Measurements from ENCODE around the gene C8G.

Gene C8G

DNA sequence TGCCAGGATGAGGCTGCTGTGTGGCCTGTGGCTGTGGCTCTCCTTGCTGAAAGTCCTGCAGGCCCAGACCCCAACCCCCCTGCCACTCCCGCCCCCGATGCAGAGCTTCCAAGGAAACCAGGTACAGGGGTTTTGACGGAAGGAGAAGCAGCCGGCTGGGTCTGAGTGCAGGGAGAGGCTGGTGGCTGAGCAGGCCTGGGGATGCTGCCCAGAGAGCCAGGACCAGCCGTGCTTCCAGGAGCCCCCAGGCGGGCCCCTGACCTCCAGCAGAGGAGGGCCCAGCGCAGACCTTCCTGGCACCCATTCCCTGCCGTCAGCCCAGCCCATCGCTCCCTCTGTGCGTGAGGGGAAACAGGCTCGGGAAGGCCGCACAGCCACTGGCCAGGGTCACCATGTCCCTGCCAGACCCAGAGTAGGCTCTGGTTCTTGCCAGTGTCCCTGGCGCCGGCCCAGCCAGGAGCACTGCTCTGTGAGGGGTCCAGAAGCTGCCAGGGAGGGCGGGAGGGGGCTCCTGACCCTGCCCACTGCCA is 7.3 kb downstream of the C8G start:
- Histone ChIP-seq H3K9me3 (ENCODE audit: control insufficient read depth, low read depth, low read length) (no peaks in the 10 kb centered on the region), H3K27me3 (ENCODE audit: control insufficient read depth, insufficient read depth, low read length) (no peaks in the 10 kb centered on the region), H3K9ac (ENCODE audit: low read length) (no peak overlapping the region), H3K4me3 (ENCODE audit: low read length) (no peak overlapping the region), H3K27ac (ENCODE audit: low read length) (no peak overlapping the region), H3K36me3 (ENCODE audit: control insufficient read depth, low read depth, low read length) (no peaks in the 10 kb centered on the region), H3K4me1 (ENCODE audit: control insufficient read depth, low read depth, low read length) (peaks cover 5% of the 10 kb centered on the region)

DNA sequence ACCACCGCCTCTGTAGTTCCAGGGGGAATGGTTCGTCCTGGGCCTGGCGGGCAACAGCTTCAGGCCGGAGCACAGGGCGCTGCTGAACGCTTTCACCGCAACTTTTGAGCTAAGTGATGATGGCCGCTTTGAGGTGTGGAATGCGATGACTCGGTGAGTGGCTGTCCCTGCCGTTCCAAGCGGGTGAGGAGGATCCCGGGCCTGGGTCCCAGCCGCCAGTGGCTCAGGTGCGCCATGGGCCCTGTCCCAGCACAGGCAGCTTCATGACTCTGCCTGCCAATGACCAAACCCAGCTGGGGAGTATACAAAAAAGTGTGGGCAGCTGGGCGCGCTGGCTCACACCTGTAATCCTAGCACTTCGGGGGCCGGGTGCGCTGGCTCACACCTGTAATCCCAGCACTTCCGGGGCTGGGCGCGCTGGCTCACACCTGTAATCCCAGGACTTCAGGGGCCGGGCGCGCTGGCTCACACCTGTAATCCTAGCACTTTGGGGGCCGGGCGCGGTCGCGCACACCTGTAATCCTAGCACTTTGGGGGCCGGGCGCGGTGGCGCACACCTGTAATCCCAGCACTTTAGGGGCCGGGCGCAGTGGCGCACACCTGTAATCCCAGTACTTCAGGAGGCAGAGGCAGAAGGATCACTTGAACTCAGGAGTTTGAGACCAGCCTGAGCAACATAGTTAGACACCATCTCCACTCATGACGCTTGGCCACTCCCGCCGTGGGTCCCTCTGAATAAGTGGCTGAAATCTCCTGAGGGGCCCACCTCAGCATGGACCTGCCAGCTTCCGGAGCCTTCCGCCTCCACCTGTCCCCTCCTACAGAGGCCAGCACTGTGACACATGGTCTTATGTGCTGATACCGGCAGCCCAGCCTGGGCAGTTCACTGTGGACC is 8.1 kb downstream of the C8G start:
- Histone ChIP-seq H3K9me3 (ENCODE audit: control insufficient read depth, low read depth, low read length) (no peaks in the 10 kb centered on the region), H3K27me3 (ENCODE audit: control insufficient read depth, insufficient read depth, low read length) (no peaks in the 10 kb centered on the region), H3K4me1 (ENCODE audit: control insufficient read depth, low read depth, low read length) (peaks cover 5% of the 10 kb centered on the region), H3K9ac (ENCODE audit: low read length) (no peak overlapping the region), H3K36me3 (ENCODE audit: control insufficient read depth, low read depth, low read length) (no peaks in the 10 kb centered on the region), H3K27ac (ENCODE audit: low read length) (no peak overlapping the region), H3K4me3 (ENCODE audit: low read length) (no peak overlapping the region)

DNA sequence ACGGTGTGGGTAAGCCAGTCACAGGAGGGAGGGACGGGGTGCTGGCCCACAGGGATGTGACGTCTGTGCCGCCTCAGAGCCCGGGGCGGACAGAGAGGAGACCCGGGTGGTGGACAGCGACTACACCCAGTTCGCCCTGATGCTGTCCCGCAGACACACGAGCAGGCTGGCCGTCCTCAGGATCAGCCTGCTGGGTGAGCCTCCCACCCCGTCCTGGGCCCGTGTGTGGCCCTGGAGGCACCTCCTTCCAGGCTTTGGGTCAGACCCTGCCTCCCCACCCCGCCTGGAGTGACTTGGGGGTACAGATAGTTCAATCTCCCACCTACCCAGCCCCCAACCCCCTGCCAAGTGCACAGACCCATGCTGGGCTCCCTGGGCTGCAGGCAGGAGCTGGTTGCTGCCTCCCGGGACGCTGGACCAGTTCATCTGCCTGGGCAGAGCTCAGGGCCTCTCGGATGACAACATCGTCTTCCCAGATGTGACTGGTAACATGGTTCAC is 8.8 kb downstream of the C8G start:
- Histone ChIP-seq H3K36me3 (ENCODE audit: control insufficient read depth, low read depth, low read length) (no peaks in the 10 kb centered on the region), H3K4me3 (ENCODE audit: low read length) (no peak overlapping the region), H3K27me3 (ENCODE audit: control insufficient read depth, insufficient read depth, low read length) (no peaks in the 10 kb centered on the region), H3K27ac (ENCODE audit: low read length) (no peak overlapping the region), H3K9me3 (ENCODE audit: control insufficient read depth, low read depth, low read length) (no peaks in the 10 kb centered on the region), H3K4me1 (ENCODE audit: control insufficient read depth, low read depth, low read length) (peaks cover 5% of the 10 kb centered on the region), H3K9ac (ENCODE audit: low read length) (no peak overlapping the region)

DNA sequence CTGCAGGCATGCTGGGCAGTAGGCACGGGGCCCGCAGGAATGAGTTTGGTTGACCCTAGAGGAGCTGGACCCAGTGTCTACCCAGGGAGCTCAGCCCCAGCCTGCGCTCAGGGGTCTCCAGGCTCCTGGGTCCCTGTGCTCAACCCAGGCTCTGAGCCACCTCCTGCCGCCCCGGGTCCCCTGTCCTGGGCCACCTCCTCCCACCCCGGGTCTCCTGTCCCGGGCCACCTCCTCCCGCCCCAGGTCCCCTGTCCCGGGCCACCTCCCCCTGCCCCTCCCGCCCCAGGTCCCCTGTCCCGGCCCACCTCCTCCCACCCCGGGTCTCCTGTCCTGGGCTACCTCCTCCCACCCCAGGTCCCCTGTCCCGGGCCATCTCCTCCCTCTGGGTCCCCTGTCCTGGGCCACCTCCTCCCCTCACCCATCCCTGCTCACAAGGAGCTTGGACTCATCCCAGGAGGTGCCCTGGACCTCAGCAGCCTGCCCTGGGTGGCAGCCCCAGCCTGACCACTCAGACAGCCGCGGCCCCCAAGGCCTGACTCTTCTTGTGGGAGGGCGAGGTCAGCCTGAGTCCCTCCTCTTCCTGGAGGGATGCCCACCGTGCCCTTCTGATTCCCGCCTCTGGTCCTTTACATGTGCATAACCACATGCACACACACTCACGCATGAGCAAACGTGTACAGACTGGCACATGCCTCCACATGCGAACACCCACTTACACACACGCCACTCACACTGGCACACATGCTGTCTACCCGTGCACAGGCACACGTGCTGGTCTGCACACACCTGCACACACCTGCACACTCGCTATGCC is 9.4 kb downstream of the C8G start:
- no peaks in the 10 kb centered on the region for H3K9me3 ChIP-seq (ENCODE audit: control insufficient read depth, low read depth, low read length)
- H3K4me3 ChIP-seq (ENCODE audit: low read length): no peak overlapping the region
- peaks cover 5% of the 10 kb centered on the region for H3K4me1 ChIP-seq (ENCODE audit: control insufficient read depth, low read depth, low read length)
- no peak overlapping the region for H3K9ac ChIP-seq (ENCODE audit: low read length)
- no peaks in the 10 kb centered on the region for H3K27me3 ChIP-seq (ENCODE audit: control insufficient read depth, insufficient read depth, low read length)
- H3K36me3 ChIP-seq (ENCODE audit: control insufficient read depth, low read depth, low read length): no peaks in the 10 kb centered on the region
- H3K27ac ChIP-seq (ENCODE audit: low read length): no peak overlapping the region

DNA sequence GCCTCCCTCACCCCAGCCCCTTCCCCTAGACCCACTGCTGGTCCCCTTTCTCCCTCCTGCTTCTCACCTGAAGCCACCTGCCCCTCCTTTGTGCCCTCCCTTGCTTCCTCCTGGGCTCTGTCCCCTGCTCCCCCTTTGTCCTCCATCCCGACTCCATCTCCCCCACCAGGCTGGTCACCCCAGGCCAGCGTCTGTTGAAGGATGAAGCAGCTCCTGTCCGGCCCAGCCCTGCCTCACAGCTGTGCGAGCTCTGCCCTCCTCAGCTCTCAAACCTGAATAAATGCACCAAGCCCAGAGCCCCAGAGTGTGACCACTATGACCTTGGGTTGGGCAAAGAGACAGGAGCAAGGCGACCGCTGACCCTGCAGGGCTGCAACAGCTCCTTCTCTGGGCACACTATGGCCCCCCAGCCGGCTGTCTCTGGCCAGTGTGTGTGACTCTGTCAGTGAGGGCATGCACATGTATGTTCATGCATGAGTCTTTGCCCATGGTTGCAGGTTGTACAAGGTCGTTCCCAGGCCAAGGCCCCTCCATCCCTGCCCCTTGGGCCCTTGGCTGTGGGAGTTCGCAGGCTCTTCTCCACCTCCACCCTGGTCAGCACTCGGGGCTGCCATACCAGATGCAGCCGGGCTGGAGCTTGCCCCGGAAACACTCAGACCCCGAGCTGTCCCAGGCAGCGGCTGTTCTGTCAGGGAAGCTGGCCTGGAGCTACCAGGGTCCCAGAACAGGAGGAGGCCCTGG is 10.3 kb downstream of the C8G start:
- H3K36me3 ChIP-seq (ENCODE audit: control insufficient read depth, low read depth, low read length): no peaks in the 10 kb centered on the region
- H3K27me3 ChIP-seq (ENCODE audit: control insufficient read depth, insufficient read depth, low read length): no peaks in the 10 kb centered on the region
- no peak overlapping the region for H3K27ac ChIP-seq (ENCODE audit: low read length)
- H3K4me3 ChIP-seq (ENCODE audit: low read length): no peak overlapping the region
- H3K9me3 ChIP-seq (ENCODE audit: control insufficient read depth, low read depth, low read length): no peaks in the 10 kb centered on the region
- peaks cover 3% of the 10 kb centered on the region for H3K4me1 ChIP-seq (ENCODE audit: control insufficient read depth, low read depth, low read length)
- no peak overlapping the region for H3K9ac ChIP-seq (ENCODE audit: low read length)

DNA sequence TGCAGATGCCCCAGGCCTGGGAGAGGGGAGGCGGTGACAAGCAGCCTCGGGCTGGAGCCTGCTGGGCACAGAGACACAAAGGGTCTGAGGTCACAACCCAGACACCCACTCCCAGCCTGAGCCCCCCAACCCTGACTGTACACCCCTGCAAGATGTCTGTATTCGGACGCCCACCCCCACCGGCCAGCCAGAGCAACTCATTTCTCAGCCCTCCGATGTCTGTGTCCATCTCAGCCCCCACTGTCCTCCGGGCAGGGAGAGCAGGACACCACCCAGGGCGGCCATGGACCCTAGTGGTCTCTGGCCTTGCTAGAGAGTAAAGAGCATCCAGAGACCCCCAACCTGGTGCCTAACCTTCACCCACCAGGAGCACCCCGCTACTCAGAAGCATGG is 10.9 kb downstream of the C8G start:
- Histone ChIP-seq H3K4me1 (ENCODE audit: control insufficient read depth, low read depth, low read length) (no peaks in the 10 kb centered on the region), H3K27ac (ENCODE audit: low read length) (no peak overlapping the region), H3K4me3 (ENCODE audit: low read length) (no peak overlapping the region), H3K36me3 (ENCODE audit: control insufficient read depth, low read depth, low read length) (no peaks in the 10 kb centered on the region), H3K27me3 (ENCODE audit: control insufficient read depth, insufficient read depth, low read length) (no peaks in the 10 kb centered on the region), H3K9me3 (ENCODE audit: control insufficient read depth, low read depth, low read length) (no peaks in the 10 kb centered on the region), H3K9ac (ENCODE audit: low read length) (no peak overlapping the region)

DNA sequence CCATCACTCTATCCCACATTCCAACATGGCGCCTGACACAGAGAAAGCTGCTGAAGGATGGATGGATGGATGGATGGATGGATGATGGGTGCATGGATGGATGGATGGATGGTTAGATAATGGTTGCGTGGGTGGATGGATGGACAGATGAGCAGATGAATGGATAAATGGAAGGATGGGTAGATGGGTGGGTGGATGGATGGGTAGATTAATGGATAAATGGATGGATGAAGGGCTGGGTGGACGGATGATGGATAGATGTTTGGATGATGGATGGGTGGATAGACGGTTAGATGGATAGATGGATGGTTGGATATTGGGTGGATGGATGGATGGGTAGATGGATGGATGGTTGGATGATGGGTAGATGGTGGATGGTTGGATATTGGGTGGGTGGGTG is 11.6 kb downstream of the C8G start:
- H3K4me3 ChIP-seq (ENCODE audit: low read length): no peak overlapping the region
- H3K4me1 ChIP-seq (ENCODE audit: control insufficient read depth, low read depth, low read length): no peaks in the 10 kb centered on the region
- no peak overlapping the region for H3K27ac ChIP-seq (ENCODE audit: low read length)
- no peaks in the 10 kb centered on the region for H3K27me3 ChIP-seq (ENCODE audit: control insufficient read depth, insufficient read depth, low read length)
- H3K9me3 ChIP-seq (ENCODE audit: control insufficient read depth, low read depth, low read length): no peaks in the 10 kb centered on the region
- H3K9ac ChIP-seq (ENCODE audit: low read length): no peak overlapping the region
- H3K36me3 ChIP-seq (ENCODE audit: control insufficient read depth, low read depth, low read length): no peaks in the 10 kb centered on the region

DNA sequence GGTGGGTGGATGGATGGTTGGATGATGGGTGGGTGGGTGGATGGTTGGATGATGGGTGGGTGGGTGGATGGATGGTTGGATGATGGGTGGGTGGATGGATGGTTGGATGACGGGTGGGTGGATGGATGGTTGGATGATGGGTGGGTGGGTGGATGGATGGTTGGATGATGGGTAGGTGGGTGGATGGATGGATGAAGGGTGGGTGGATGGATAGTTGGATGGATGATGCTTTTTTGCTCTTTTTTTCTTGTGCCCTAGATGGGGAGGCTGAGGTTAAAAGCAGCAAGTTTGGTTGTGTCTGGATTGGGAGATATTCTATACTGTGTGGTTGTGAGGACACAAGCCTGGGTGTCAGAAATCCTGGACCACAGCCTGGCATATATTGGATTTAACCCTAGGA is 12.4 kb downstream of the C8G start:
- H3K9ac ChIP-seq (ENCODE audit: low read length): no peak overlapping the region
- H3K9me3 ChIP-seq (ENCODE audit: control insufficient read depth, low read depth, low read length): no peaks in the 10 kb centered on the region
- H3K27ac ChIP-seq (ENCODE audit: low read length): no peak overlapping the region
- H3K4me3 ChIP-seq (ENCODE audit: low read length): no peak overlapping the region
- no peaks in the 10 kb centered on the region for H3K4me1 ChIP-seq (ENCODE audit: control insufficient read depth, low read depth, low read length)
- H3K36me3 ChIP-seq (ENCODE audit: control insufficient read depth, low read depth, low read length): no peaks in the 10 kb centered on the region
- no peaks in the 10 kb centered on the region for H3K27me3 ChIP-seq (ENCODE audit: control insufficient read depth, insufficient read depth, low read length)

DNA sequence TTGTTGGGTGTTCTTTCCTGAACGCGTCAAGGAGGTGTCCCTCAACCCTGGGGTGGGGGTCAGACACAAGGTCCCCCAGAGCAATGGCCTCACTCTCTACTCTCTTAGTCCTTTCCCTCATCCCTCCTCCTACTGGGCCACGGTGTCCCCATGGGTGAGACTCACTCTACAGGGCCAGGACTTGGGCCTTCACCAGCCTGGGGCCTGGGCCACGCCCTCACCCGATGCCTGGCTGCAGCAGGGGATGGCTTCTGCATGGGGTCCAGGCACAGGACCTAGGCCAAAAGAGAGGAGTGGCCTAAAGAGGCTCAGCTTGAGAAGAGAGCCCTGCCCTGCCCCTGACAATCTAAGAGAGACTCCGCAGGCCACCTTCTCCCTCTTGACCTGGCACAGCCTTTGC is 12.9 kb downstream of the C8G start:
- no peaks in the 10 kb centered on the region for H3K9me3 ChIP-seq (ENCODE audit: control insufficient read depth, low read depth, low read length)
- H3K27me3 ChIP-seq (ENCODE audit: control insufficient read depth, insufficient read depth, low read length): no peaks in the 10 kb centered on the region
- no peak overlapping the region for H3K27ac ChIP-seq (ENCODE audit: low read length)
- no peak overlapping the region for H3K9ac ChIP-seq (ENCODE audit: low read length)
- no peaks in the 10 kb centered on the region for H3K36me3 ChIP-seq (ENCODE audit: control insufficient read depth, low read depth, low read length)
- no peaks in the 10 kb centered on the region for H3K4me1 ChIP-seq (ENCODE audit: control insufficient read depth, low read depth, low read length)
- no peak overlapping the region for H3K4me3 ChIP-seq (ENCODE audit: low read length)

DNA sequence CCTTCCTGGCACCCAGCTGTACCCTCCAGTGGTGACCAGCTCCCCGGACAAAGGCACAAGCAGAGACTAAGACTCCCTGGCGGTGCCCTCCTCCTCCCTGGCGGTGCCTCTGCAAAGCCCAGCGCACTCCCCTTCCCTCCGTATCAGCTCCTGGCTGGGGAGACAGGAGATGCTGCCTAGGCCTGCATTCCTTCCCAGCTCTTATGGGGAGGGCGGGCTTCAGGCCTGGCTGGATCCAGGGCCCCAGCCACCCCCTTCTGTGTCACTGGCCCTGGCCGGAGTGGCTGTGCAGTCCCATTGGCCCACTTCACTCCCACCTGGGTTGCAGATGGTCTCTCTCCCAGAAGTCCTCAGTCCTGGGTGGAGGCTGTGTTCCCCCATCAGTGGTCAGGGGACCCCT is 13.4 kb downstream of the C8G start:
- Histone ChIP-seq H3K27me3 (ENCODE audit: control insufficient read depth, insufficient read depth, low read length) (no peaks in the 10 kb centered on the region), H3K36me3 (ENCODE audit: control insufficient read depth, low read depth, low read length) (no peaks in the 10 kb centered on the region), H3K27ac (ENCODE audit: low read length) (no peak overlapping the region), H3K9me3 (ENCODE audit: control insufficient read depth, low read depth, low read length) (no peaks in the 10 kb centered on the region), H3K4me3 (ENCODE audit: low read length) (no peak overlapping the region), H3K4me1 (ENCODE audit: control insufficient read depth, low read depth, low read length) (no peaks in the 10 kb centered on the region), H3K9ac (ENCODE audit: low read length) (no peak overlapping the region)

All from iPS-18a (cell line).